Measurements from ENCODE around the gene HTRA3.

The HTRA3 gene

GRCh38 chr4:8307121-8307520 lies 37.6 kb downstream of the HTRA3 start:
- DNase-seq (ENCODE audit: low read depth in 1 of 2, low spot score in 1 of 2) = no peak

- DNase-seq (ENCODE audit: low read depth in 1 of 2, low spot score in 1 of 2) = no peak
Measured at GRCh38 chr4:8307714-8308113, 38.2 kb downstream of the HTRA3 start.

- no peak for DNase-seq (ENCODE audit: low read depth in 1 of 2, low spot score in 1 of 2)
Measured at GRCh38 chr4:8308144-8308543, 38.6 kb downstream of the HTRA3 start.

- no peak for DNase-seq (ENCODE audit: low read depth in 1 of 2, low spot score in 1 of 2)
Measured at GRCh38 chr4:8308856-8309771, 39.6 kb downstream of the HTRA3 start.

GRCh38 chr4:8310306-8310705 lies 40.8 kb downstream of the HTRA3 start:
- DNase-seq (ENCODE audit: low read depth in 1 of 2, low spot score in 1 of 2) = no peak

- no peak for DNase-seq (ENCODE audit: low read depth in 1 of 2, low spot score in 1 of 2)
Measured at GRCh38 chr4:8311101-8312068, 41.8 kb downstream of the HTRA3 start.

- no peak for DNase-seq (ENCODE audit: low read depth in 1 of 2, low spot score in 1 of 2)
Measured at GRCh38 chr4:8312069-8312445, 42.5 kb downstream of the HTRA3 start.

GRCh38 chr4:8312976-8313375 lies 43.4 kb downstream of the HTRA3 start:
- DNase-seq (ENCODE audit: low read depth in 1 of 2, low spot score in 1 of 2) = no peak

GRCh38 chr4:8314691-8315255 lies 45.2 kb downstream of the HTRA3 start:
- DNase-seq (ENCODE audit: low read depth in 1 of 2, low spot score in 1 of 2) = no peak

- DNase-seq (ENCODE audit: low read depth in 1 of 2, low spot score in 1 of 2) = no peak
Measured at GRCh38 chr4:8315435-8316250, 46.1 kb downstream of the HTRA3 start.

GRCh38 chr4:8316251-8316771 lies 46.8 kb downstream of the HTRA3 start:
- DNase-seq (ENCODE audit: low read depth in 1 of 2, low spot score in 1 of 2) = no peak

- DNase-seq (ENCODE audit: low read depth in 1 of 2, low spot score in 1 of 2) = no peak
Measured at GRCh38 chr4:8316911-8317351, 47.4 kb downstream of the HTRA3 start.

GRCh38 chr4:8317474-8317873 lies 47.9 kb downstream of the HTRA3 start:
- no peak for DNase-seq (ENCODE audit: low read depth in 1 of 2, low spot score in 1 of 2)

- DNase-seq (ENCODE audit: low read depth in 1 of 2, low spot score in 1 of 2) = no peak
Measured at GRCh38 chr4:8318509-8318908, 49.0 kb downstream of the HTRA3 start.

- no peak for DNase-seq (ENCODE audit: low read depth in 1 of 2, low spot score in 1 of 2)
Measured at GRCh38 chr4:8319061-8319460, 49.5 kb downstream of the HTRA3 start.

- DNase-seq (ENCODE audit: low read depth in 1 of 2, low spot score in 1 of 2) = no peak
Measured at GRCh38 chr4:8319731-8320385, 50.3 kb downstream of the HTRA3 start.

GRCh38 chr4:8320386-8320750 lies 50.8 kb downstream of the HTRA3 start:
- no peak for DNase-seq (ENCODE audit: low read depth in 1 of 2, low spot score in 1 of 2)

- no peak for DNase-seq (ENCODE audit: low read depth in 1 of 2, low spot score in 1 of 2)
Measured at GRCh38 chr4:8321220-8321619, 51.7 kb downstream of the HTRA3 start.

- no peak for DNase-seq (ENCODE audit: low read depth in 1 of 2, low spot score in 1 of 2)
Measured at GRCh38 chr4:8321771-8322170, 52.2 kb downstream of the HTRA3 start.

Measured in stimulated activated CD4-positive, alpha-beta T cell treated with anti-CD3 and anti-CD28 coated beads, Interleukin-15, amount 100 ng/mL, for 1 hour (primary cell).